NCI-H226 (cell line): ENCODE measurements around the gene EPHB2.
A peak's percentile ranks its signal among the peaks of the same experiment; 100 is the strongest.

Experiments
- DNase-seq: peaks from one replicate; pipeline ENCODE4 v3.0.0-alpha.2; 2015

EPHB2 gene

GRCh38 chr1:22962558-22962957 lies 251.9 kb downstream of the EPHB2 start:
- DNase-seq, result no peak

GRCh38 chr1:22963044-22963677 lies 252.5 kb downstream of the EPHB2 start:
- no peak for DNase-seq

DNA sequence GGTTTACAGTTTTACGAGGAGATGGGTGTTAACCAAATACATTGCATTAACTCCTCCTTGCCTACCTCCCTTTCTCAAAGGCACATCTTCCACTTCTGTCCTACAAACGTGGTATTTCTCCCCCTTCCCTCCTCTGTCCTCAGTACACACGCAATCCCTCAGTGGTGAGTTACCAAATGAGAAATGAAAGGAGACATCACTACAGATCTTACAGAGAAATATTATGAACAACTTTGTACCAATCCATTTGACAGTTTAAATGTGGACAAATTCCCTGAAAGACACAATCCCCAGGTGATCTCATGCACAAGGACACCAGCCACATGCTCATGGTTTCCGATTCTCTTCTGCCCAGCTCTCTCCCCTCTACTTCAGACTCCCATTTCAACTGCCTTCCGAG lies 255.7 kb downstream of the EPHB2 start:
- DNase-seq, result no peak

DNA sequence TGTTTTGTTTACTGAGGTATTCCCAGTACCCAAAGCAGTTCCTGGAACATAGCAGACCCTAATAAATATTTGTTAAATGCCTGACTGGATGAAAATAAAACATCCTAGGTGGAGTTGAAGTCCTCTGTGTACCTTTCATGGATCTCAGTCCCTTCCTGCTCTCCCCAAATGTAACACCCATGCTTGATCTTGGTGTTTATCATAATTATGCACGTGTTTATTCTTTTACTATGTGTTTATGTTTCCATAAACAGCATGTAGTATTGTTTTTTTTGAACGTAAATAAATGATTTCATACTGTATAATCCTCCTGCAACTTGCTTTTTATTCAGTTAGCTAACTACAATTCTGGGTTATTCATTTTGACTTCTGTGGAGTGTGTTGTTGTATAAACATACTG lies 257.2 kb downstream of the EPHB2 start:
- no peak for DNase-seq

- peak; percentile 52 for DNase-seq
Observed at GRCh38 chr1:22969304-22969709, 258.7 kb downstream of the EPHB2 start.

GRCh38 chr1:22970096-22970495 lies 259.5 kb downstream of the EPHB2 start:
- DNase-seq, result no peak
